22Rv1 (cell line): ENCODE data around the gene COG5.
A peak's percentile ranks its signal among the peaks of the same experiment; 100 is the strongest.

Experiments used
- H3K27ac ChIP-seq: fragments of 450-650 bp; 2 replicates; pipeline ENCODE4 v1.5.1; 2017
- ZFX ChIP-seq: fragments of 450-650 bp; IDR thresholded peaks from 2 replicates; pipeline ENCODE4 v1.6.1; 2017; ENCODE audit warnings: antibody characterized with exemption, borderline replicate concordance
- TF ChIP-seq, protein P1 (sequence below): fragments of 450-650 bp; IDR thresholded peaks from 2 replicates; pipeline ENCODE4 v1.5.1; 2017; ENCODE audit warnings: mild to moderate bottlenecking

The COG5 gene

DNA sequence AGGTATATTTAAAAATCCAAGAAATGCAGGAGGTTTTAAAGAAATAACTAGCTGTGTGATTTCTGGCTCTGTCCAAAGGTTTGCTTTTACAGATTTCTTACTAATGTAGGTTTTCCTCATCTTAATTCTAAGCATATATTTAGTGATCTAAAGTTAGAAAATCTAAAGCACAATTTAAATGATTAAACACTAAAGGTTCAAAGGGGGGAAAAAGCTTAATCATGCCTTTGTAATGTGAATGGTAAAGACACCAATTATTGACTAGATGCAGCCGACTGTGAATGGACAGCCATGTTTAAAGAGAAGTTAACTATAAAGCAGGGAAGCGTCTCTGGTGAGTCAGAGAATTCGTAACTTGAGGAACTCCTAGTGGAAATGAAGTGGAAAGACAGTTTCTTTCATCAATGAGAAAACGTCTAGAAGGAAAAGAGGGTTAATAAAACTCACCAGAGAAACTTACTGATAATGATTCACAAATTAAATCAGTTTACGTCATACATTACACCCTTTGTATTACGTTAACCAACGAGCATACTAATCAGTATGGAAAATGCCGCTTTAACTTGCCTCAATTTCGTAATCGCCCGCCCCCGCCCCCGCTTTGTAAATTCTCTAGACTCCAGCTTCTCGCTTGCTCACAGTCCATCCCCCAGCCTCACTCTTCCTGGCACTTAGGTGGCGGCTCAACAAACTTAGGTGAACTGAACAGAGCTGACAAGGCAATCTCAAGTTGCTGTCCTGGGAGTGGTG is 396.1 kb downstream of the COG5 start:
- peak overlapping the region; percentile 94 for H3K27ac ChIP-seq
- TF ChIP-seq, protein P1, sequence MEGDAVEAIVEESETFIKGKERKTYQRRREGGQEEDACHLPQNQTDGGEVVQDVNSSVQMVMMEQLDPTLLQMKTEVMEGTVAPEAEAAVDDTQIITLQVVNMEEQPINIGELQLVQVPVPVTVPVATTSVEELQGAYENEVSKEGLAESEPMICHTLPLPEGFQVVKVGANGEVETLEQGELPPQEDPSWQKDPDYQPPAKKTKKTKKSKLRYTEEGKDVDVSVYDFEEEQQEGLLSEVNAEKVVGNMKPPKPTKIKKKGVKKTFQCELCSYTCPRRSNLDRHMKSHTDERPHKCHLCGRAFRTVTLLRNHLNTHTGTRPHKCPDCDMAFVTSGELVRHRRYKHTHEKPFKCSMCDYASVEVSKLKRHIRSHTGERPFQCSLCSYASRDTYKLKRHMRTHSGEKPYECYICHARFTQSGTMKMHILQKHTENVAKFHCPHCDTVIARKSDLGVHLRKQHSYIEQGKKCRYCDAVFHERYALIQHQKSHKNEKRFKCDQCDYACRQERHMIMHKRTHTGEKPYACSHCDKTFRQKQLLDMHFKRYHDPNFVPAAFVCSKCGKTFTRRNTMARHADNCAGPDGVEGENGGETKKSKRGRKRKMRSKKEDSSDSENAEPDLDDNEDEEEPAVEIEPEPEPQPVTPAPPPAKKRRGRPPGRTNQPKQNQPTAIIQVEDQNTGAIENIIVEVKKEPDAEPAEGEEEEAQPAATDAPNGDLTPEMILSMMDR = peak; percentile 66
- no peak for TF ChIP-seq ZFX

DNA sequence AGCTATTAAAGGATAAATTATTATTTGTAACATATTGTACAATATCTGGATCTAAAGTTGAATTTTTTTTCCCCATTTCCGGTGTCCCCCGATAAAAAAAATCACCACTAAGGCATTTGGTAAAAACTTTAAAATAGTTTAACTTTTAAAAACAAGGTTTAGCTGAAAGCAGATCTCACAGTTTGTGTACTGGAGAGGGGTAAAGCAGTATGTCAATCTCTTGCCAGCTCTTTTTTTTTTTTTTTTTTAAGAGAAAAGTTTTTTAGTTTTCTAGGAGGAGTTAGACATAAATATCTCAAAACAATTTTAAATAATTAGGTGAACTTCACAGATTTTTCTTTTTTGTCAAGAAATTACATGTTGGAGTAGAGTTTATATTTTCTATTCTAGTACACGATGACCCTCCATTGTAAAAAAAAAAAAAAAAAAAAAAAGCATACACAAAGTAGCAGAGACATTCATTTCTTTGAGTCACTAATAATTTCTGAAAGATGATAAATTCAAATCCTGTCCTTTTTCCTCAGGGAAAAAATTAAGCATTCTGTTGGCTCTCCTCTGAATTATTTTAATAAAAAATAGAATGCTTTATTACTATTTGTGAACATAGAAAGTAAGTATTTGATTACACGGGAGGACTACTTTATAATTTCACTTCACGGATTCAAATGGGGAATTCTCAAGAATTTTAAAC is 396.8 kb downstream of the COG5 start:
- peak overlapping the region; percentile 94 for H3K27ac ChIP-seq
- TF ChIP-seq, protein P1 = no peak
- TF ChIP-seq ZFX = no peak

DNA sequence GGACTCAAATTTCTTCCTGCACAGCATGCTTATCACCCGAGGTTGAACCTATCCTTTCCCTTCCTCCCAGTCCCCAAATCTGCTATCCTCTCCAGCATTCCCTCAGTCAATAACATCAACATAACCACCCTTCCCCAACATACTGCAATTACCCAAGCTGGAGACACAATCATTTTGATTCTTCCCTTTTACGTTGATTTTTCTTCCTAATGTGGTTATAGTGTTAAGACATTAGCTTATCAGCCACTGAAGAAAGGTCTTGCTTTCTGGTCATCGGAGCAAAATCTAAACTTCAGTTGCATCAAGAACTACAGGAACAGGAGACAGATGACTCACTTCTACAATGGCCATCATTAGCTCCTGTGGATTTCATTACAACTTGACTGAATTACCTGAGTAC is 398.4 kb downstream of the COG5 start:
- TF ChIP-seq, protein P1 = no peak
- no peak for TF ChIP-seq ZFX
- peak overlapping the region; percentile 94; the same call in 1 of the 2 replicates for H3K27ac ChIP-seq

DNA sequence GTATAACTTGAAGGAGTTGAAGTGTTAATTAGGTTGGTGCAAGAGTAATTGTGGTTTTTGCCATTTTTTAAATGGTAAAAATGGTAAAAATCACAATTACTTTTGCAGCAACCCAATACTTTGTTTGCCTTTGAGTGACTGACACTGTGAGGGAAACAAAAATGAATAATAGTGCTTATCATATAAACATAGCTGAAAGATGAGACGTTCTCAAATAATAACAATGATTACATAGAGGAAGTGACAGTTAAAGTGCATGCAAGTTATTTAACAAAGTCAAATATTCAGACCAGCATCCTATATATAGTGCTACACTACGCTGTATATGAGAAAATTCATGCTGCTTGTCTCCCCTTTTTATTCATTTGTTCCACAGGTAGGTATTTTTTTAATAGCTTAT is 399.6 kb downstream of the COG5 start:
- TF ChIP-seq, protein P1 = no peak
- no peak for TF ChIP-seq ZFX
- H3K27ac ChIP-seq = no peak overlapping the region

DNA sequence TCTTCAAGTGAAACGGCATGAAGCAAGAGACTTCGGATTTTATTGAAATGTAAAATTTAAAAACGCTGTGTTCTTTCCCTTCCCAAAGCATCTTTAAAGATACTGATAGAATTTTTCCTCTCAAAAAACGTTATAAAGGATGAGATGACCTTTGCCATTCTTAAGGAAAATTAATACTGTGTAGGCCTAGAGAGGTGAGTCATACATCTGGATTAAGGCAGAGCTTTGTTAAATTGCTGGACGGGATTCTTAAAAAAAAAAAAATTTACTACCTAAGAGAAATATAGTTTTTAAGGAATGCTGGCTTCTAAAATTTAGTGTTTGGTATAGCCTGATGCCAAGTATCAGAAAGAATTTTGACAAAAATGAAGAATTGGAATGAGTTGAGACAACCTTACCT is 401.2 kb downstream of the COG5 start:
- peak overlapping the region; percentile 35 for H3K27ac ChIP-seq
- TF ChIP-seq ZFX = no peak
- TF ChIP-seq, protein P1 = no peak

DNA sequence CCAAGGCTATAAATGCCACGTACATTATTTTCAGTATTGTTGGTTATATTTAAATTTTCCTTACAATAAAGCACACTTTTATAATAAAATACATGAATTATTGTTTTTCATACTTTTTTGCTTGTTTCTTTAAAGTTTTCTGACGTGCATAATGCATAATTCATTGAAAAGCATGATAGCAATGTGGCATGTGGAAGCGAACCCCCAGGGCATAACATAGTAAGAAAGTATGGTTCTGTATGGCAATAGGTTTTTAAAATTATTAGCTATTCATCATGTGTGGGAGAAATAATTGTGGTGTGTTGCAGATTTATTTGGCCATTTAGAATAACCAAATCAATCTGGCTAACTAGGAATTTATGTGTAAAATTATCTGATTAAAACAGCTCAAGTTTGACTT is 402.3 kb downstream of the COG5 start:
- H3K27ac ChIP-seq = no peak overlapping the region
- no peak for TF ChIP-seq ZFX
- TF ChIP-seq, protein P1 = no peak

DNA sequence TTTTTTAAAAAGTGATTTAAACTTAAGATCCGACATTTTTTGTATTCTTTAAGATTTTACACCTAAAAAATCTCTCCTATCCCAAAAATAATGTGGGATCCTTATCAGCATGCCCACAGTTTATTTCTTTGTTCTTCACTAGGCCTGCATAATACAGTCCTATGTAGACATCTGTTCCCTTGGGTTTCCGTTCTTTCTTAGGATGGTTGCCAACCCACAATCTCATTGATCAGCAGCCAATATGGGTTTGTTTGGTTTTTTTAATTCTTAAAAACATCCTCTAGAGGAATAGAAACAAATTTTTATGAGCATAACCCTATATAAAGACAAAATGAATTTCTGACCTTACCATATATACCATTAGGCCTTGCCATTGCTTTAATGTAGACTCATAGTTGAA is 403.3 kb downstream of the COG5 start:
- TF ChIP-seq, protein P1 = no peak
- TF ChIP-seq ZFX = no peak
- no peak overlapping the region for H3K27ac ChIP-seq
